Activated T-cell treated with anti-CD3 and anti-CD28 coated beads, Interleukin-2, amount 50 U/mL, for 4 hours (primary cell): ENCODE measurements around the gene MIEF1. TPM values are rescaled to one million over a fixed set of nuclear protein-coding genes. Genes with fewer than 3 reads are reported as not detected.

Experiments
- ATAC-seq, 2 donors: fragments of 200-7000 bp; cut with Tn5 transposase; one replicate each; pipeline ENCODE4 v1.10.0; 2021
- DNase-seq: peaks from one replicate; pipeline ENCODE4 v3.0.0-alpha.2; 2020
- H3K27me3 Mint-ChIP-seq: one replicate; pipeline ENCODE4 v1.8.0; 2021; ENCODE audit warnings: low read depth, mixed read lengths
- H3K36me3 Mint-ChIP-seq: one replicate; pipeline ENCODE4 v1.8.0; 2022; ENCODE audit warnings: mixed read lengths; ENCODE audit not compliant: insufficient read depth
- H3K4me1 Mint-ChIP-seq: one replicate; pipeline ENCODE4 v1.8.0; 2021; ENCODE audit warnings: low read depth, mixed read lengths
- H3K4me3 Mint-ChIP-seq: one replicate; pipeline ENCODE4 v1.8.0; 2021; ENCODE audit warnings: mild to moderate bottlenecking, moderate library complexity, mixed read lengths
- H3K9me3 Mint-ChIP-seq: one replicate; pipeline ENCODE4 v1.8.0; 2021; ENCODE audit warnings: mixed read lengths
- total RNA-seq, 3 donors: library from RNA; stranded (reverse); gene quantifications; one replicate each; pipeline ENCODE4 v1.2.1, GENCODE V29; 2021

MIEF1 gene
- total RNA-seq, 3 donors from 2014 or later: 69.9 to 76.6 (median 70.7) TPM

- no peak for DNase-seq
- Mint-ChIP-seq H3K36me3 (no peaks in the 10 kb centered on the region), H3K4me1 (peaks cover 6% of the 10 kb centered on the region), H3K27me3 (peaks cover 46% of the 10 kb centered on the region), H3K4me3 (no peak overlapping the region), H3K9me3 (no peaks in the 10 kb centered on the region)
- ATAC-seq: no peak
Measured at GRCh38 chr22:39554151-39554550, 52.1 kb downstream of the MIEF1 start.

- no peaks in the 10 kb centered on the region for H3K9me3 Mint-ChIP-seq
- DNase-seq (peak; percentile 44), ATAC-seq (peak; percentile 81 to 83)
- no peaks in the 10 kb centered on the region for H3K36me3 Mint-ChIP-seq
- H3K4me1 Mint-ChIP-seq: peaks cover 6% of the 10 kb centered on the region
- peak overlapping the region; percentile 49 for H3K4me3 Mint-ChIP-seq
- H3K27me3 Mint-ChIP-seq: peaks cover 44% of the 10 kb centered on the region
Measured at GRCh38 chr22:39556970-39557841, 55.1 kb downstream of the MIEF1 start.

- no peaks in the 10 kb centered on the region for H3K36me3 Mint-ChIP-seq
- no peaks in the 10 kb centered on the region for H3K9me3 Mint-ChIP-seq
- DNase-seq: no peak
- H3K4me1 Mint-ChIP-seq: peaks cover 6% of the 10 kb centered on the region
- peak overlapping the region; percentile 42 for H3K4me3 Mint-ChIP-seq
- peaks cover 44% of the 10 kb centered on the region for H3K27me3 Mint-ChIP-seq
- ATAC-seq: no peak
Measured at GRCh38 chr22:39558254-39558727, 56.2 kb downstream of the MIEF1 start.

GRCh38 chr22:39558950-39559349 is 56.9 kb downstream of the MIEF1 start:
- Mint-ChIP-seq H3K4me1 (peaks cover 6% of the 10 kb centered on the region), H3K36me3 (no peaks in the 10 kb centered on the region), H3K9me3 (no peaks in the 10 kb centered on the region), H3K27me3 (peaks cover 44% of the 10 kb centered on the region), H3K4me3 (no peak overlapping the region)
- ATAC-seq (no peak), DNase-seq (no peak)

GRCh38 chr22:39559456-39560105 is 57.5 kb downstream of the MIEF1 start:
- no peak for ATAC-seq
- H3K4me3 Mint-ChIP-seq: no peak overlapping the region
- no peaks in the 10 kb centered on the region for H3K9me3 Mint-ChIP-seq
- peaks cover 6% of the 10 kb centered on the region for H3K4me1 Mint-ChIP-seq
- H3K27me3 Mint-ChIP-seq: peaks cover 38% of the 10 kb centered on the region
- no peak for DNase-seq
- H3K36me3 Mint-ChIP-seq: no peaks in the 10 kb centered on the region

GRCh38 chr22:39560127-39560526 is 58.0 kb downstream of the MIEF1 start:
- no peaks in the 10 kb centered on the region for H3K36me3 Mint-ChIP-seq
- no peaks in the 10 kb centered on the region for H3K9me3 Mint-ChIP-seq
- peaks cover 38% of the 10 kb centered on the region for H3K27me3 Mint-ChIP-seq
- H3K4me3 Mint-ChIP-seq: peak overlapping the region; percentile 5
- no peak for ATAC-seq
- no peak for DNase-seq
- H3K4me1 Mint-ChIP-seq: peaks cover 6% of the 10 kb centered on the region

GRCh38 chr22:39562839-39563489 is 60.9 kb downstream of the MIEF1 start:
- ATAC-seq: no peak

GRCh38 chr22:39563571-39564428 is 61.7 kb downstream of the MIEF1 start:
- H3K36me3 Mint-ChIP-seq: no peaks in the 10 kb centered on the region
- H3K4me3 Mint-ChIP-seq: no peak overlapping the region
- peaks cover 13% of the 10 kb centered on the region for H3K27me3 Mint-ChIP-seq
- no peaks in the 10 kb centered on the region for H3K9me3 Mint-ChIP-seq
- no peak for ATAC-seq
- DNase-seq: no peak
- H3K4me1 Mint-ChIP-seq: peaks cover 18% of the 10 kb centered on the region

More at GRCh38 chr22:39562839-39563489, 60.9 kb downstream of the MIEF1 start:
- Mint-ChIP-seq H3K27me3 (peaks cover 17% of the 10 kb centered on the region), H3K36me3 (no peaks in the 10 kb centered on the region), H3K4me3 (no peak overlapping the region), H3K4me1 (peaks cover 15% of the 10 kb centered on the region), H3K9me3 (no peaks in the 10 kb centered on the region)
- no peak for DNase-seq

- Mint-ChIP-seq H3K4me3 (no peak overlapping the region), H3K4me1 (peaks cover 18% of the 10 kb centered on the region), H3K27me3 (peaks cover 3% of the 10 kb centered on the region), H3K9me3 (no peaks in the 10 kb centered on the region), H3K36me3 (no peaks in the 10 kb centered on the region)
- ATAC-seq: no peak
- DNase-seq: no peak
Measured at GRCh38 chr22:39565414-39565944, 63.4 kb downstream of the MIEF1 start.

- ATAC-seq: peak; percentile 74 to 78
- Mint-ChIP-seq H3K4me3 (no peak overlapping the region), H3K27me3 (no peaks in the 10 kb centered on the region), H3K4me1 (peaks cover 18% of the 10 kb centered on the region), H3K9me3 (no peaks in the 10 kb centered on the region), H3K36me3 (no peaks in the 10 kb centered on the region)
- peak; percentile 28 for DNase-seq
Measured at GRCh38 chr22:39567135-39567946, 65.3 kb downstream of the MIEF1 start.
